Smooth muscle cell (in vitro differentiated cells): ENCODE results near the gene WDR3. TPM values are rescaled to one million over a fixed set of nuclear protein-coding genes. Genes with fewer than 3 reads are reported as not detected.

ENCODE experiments used
- DNase-seq: peaks from one replicate; lab custom pipeline; 2025; ENCODE audit not compliant: unreplicated experiment; lab: John Stamatoyannopoulos, UW
- H2AFZ ChIP-seq: fragments of 200-600 bp; sonication (generic); 2 replicates; pipeline ENCODE4 v1.6.0; 2016; ENCODE audit warnings: antibody characterized with exemption, low read depth, mild to moderate bottlenecking
- H3F3A ChIP-seq: fragments of 200-600 bp; sonication (generic); 2 replicates; pipeline ENCODE4 v1.6.0; 2017; ENCODE audit warnings: antibody characterized with exemption, low read depth
- H3K27ac ChIP-seq: fragments of 200-600 bp; sonication (generic); 2 replicates; pipeline ENCODE4 v1.5.1; 2016; ENCODE audit warnings: low read depth, mild to moderate bottlenecking
- H3K27me3 ChIP-seq: fragments of 200-600 bp; sonication (generic); 2 replicates; pipeline ENCODE4 v1.6.1; 2016; ENCODE audit warnings: low read depth, mild to moderate bottlenecking
- H3K36me3 ChIP-seq: fragments of 200-600 bp; sonication (generic); 2 replicates; pipeline ENCODE4 v1.5.1; 2016; ENCODE audit warnings: low read depth
- H3K4me1 ChIP-seq: fragments of 200-600 bp; sonication (generic); 2 replicates; pipeline ENCODE4 v1.5.1; 2016; ENCODE audit warnings: low read depth
- H3K4me2 ChIP-seq: fragments of 200-600 bp; sonication (generic); 2 replicates; pipeline ENCODE4 v1.6.0; 2016; ENCODE audit warnings: mild to moderate bottlenecking
- H3K4me3 ChIP-seq: fragments of 200-600 bp; sonication (generic); 2 replicates; pipeline ENCODE4 v1.5.1; 2016; ENCODE audit warnings: mild to moderate bottlenecking
- H3K79me2 ChIP-seq: fragments of 200-600 bp; sonication (generic); 2 replicates; pipeline ENCODE4 v1.6.0; 2016; ENCODE audit warnings: low read depth, mild to moderate bottlenecking
- H3K9ac ChIP-seq: fragments of 200-600 bp; sonication (generic); 2 replicates; pipeline ENCODE4 v1.6.0; 2016; ENCODE audit warnings: low read depth
- H3K9me3 ChIP-seq: fragments of 200-600 bp; sonication (generic); replicated peaks from 2 replicates; pipeline ENCODE4 v1.5.1; 2016; ENCODE audit warnings: low read depth
- H4K20me1 ChIP-seq: fragments of 200-600 bp; sonication (generic); 2 replicates; pipeline ENCODE4 v1.6.0; 2016; ENCODE audit warnings: low read depth
- CTCF ChIP-seq: fragments of 200-600 bp; sonication (generic); IDR thresholded peaks from 2 replicates; pipeline ENCODE4 v1.5.1; 2017; ENCODE audit warnings: borderline replicate concordance, mild to moderate bottlenecking, antibody characterized with exemption; ENCODE audit not compliant: insufficient read depth, poor library complexity, severe bottlenecking
- WGBS: methylation state at CpG from one replicate; pipeline ENCODE4 v1.1.7; 2016; ENCODE audit warnings: low lambda C conversion rate; 5-methylcytosine and 5-hydroxymethylcytosine counted together
- polyA plus RNA-seq: library from polyadenylated mRNA; unstranded; fragments of >200 nt; fragmentation: Nextera tagmentation; extraction: Ambion mirVana; gene quantifications from 2 replicates; pipeline ENCODE4 v1.2.1, GENCODE V29; 2016
- total RNA-seq: library from RNA; depleted of rRNA; stranded (reverse); fragments of >200 nt; gene quantifications from 2 replicates; pipeline ENCODE4 v1.2.3, GENCODE V29; 2014

Gene WDR3
- total and polyA plus RNA-seq, 2 experiments from 2014 or later: 13.4 to 19.7 TPM

- H3K4me2 ChIP-seq: no peak overlapping the region
Measured at GRCh38 chr1:118008011-118008410, 78.5 kb downstream of the WDR3 start.

GRCh38 chr1:118012515-118013124 is 83.1 kb downstream of the WDR3 start:
- WGBS: 87% methylated on average over 6 of the region's 6 CpGs
- no peak overlapping the region for H3K4me2 ChIP-seq
- no peaks in the 10 kb centered on the region for H3K9me3 ChIP-seq
- no peaks in the 10 kb centered on the region for H3K36me3 ChIP-seq
- no peak for TF ChIP-seq CTCF
- no peaks in the 10 kb centered on the region for H3K4me1 ChIP-seq
- no peaks in the 10 kb centered on the region for H3K79me2 ChIP-seq
- H3K27ac ChIP-seq: no peak overlapping the region
- no peaks in the 10 kb centered on the region for H3F3A ChIP-seq
- no peaks in the 10 kb centered on the region for H4K20me1 ChIP-seq
- H2AFZ ChIP-seq: no peak overlapping the region
- no peak overlapping the region for H3K4me3 ChIP-seq
- no peak for DNase-seq
- H3K27me3 ChIP-seq: no peaks in the 10 kb centered on the region
- H3K9ac ChIP-seq: no peak overlapping the region

More at GRCh38 chr1:118008011-118008410, 78.5 kb downstream of the WDR3 start:
- no peak overlapping the region for H3K4me3 ChIP-seq
- H3K36me3 ChIP-seq: no peaks in the 10 kb centered on the region
- DNase-seq: no peak
- H3K27ac ChIP-seq: no peak overlapping the region
- no peaks in the 10 kb centered on the region for H3K79me2 ChIP-seq
- H4K20me1 ChIP-seq: no peaks in the 10 kb centered on the region
- TF ChIP-seq CTCF: no peak
- H2AFZ ChIP-seq: no peak overlapping the region
- H3K9me3 ChIP-seq: no peaks in the 10 kb centered on the region
- H3F3A ChIP-seq: no peaks in the 10 kb centered on the region
- H3K27me3 ChIP-seq: no peaks in the 10 kb centered on the region
- no peak overlapping the region for H3K9ac ChIP-seq
- 92% methylated on average over 7 of the region's 7 CpGs for WGBS
- H3K4me1 ChIP-seq: no peaks in the 10 kb centered on the region

GRCh38 chr1:118013336-118013735 is 83.8 kb downstream of the WDR3 start:
- Histone ChIP-seq H3K9ac (no peak overlapping the region), H3K4me1 (no peaks in the 10 kb centered on the region), H3K4me2 (no peak overlapping the region), H2AFZ (no peak overlapping the region), H3K79me2 (no peaks in the 10 kb centered on the region), H3K4me3 (no peak overlapping the region), H3K36me3 (no peaks in the 10 kb centered on the region), H3K9me3 (no peaks in the 10 kb centered on the region), H3K27me3 (no peaks in the 10 kb centered on the region), H3K27ac (no peak overlapping the region), H3F3A (no peaks in the 10 kb centered on the region), H4K20me1 (no peaks in the 10 kb centered on the region)
- WGBS: 91% methylated on average over 6 of the region's 6 CpGs
- DNase-seq: no peak
- no peak for TF ChIP-seq CTCF

GRCh38 chr1:118013938-118014337 is 84.4 kb downstream of the WDR3 start:
- H3K27me3 ChIP-seq: no peaks in the 10 kb centered on the region
- no peaks in the 10 kb centered on the region for H3K9me3 ChIP-seq
- H3K36me3 ChIP-seq: no peaks in the 10 kb centered on the region
- H2AFZ ChIP-seq: no peak overlapping the region
- H4K20me1 ChIP-seq: no peaks in the 10 kb centered on the region
- no peaks in the 10 kb centered on the region for H3K4me1 ChIP-seq
- no peaks in the 10 kb centered on the region for H3K79me2 ChIP-seq
- no peak overlapping the region for H3K9ac ChIP-seq
- H3K27ac ChIP-seq: no peak overlapping the region
- no peak for TF ChIP-seq CTCF
- H3K4me3 ChIP-seq: no peak overlapping the region
- H3K4me2 ChIP-seq: no peak overlapping the region
- no peaks in the 10 kb centered on the region for H3F3A ChIP-seq
- no peak for DNase-seq
